Measurements from ENCODE around the gene WFDC5.
A peak's percentile ranks its signal among the peaks of the same experiment; 100 is the strongest.
"Not testable (repeated sequence)": the region's sequence is repeated elsewhere in the genome, so short reads cannot be mapped to it uniquely, and the experiment has no call there.

Gene WFDC5

GRCh38 chr20:45140836-45141235, 25.9 kb upstream of the WFDC5 start:
- Histone ChIP-seq H3K36me3 (ENCODE audit: low read length) (no peaks in the 10 kb centered on the region), H3K4me3 (ENCODE audit: insufficient read depth, low read length, poor library complexity, severe bottlenecking) (no peak overlapping the region), H3F3A (ENCODE audit: insufficient read depth) (no peaks in the 10 kb centered on the region), H3K9me2 (replicated peaks; ENCODE audit: insufficient read depth, low read length) (no peaks in the 10 kb centered on the region), H3K79me2 (ENCODE audit: insufficient read depth, low read length) (no peaks in the 10 kb centered on the region), H4K20me1 (ENCODE audit: low read depth, low read length) (no peaks in the 10 kb centered on the region), H3K27ac (ENCODE audit: low read depth, low read length) (no peak overlapping the region), H3K9me3 (ENCODE audit: insufficient read depth, low read length) (no peaks in the 10 kb centered on the region), H3K9ac (ENCODE audit: low read length) (no peak overlapping the region), H3K27me3 (ENCODE audit: low read length) (no peaks in the 10 kb centered on the region), H2AFZ (ENCODE audit: low read depth, low read length, severe bottlenecking) (no peak overlapping the region), H3K4me2 (ENCODE audit: low read depth, low read length, poor library complexity, severe bottlenecking) (no peak overlapping the region)
- no peak for TF ChIP-seq CTCF (IDR thresholded peaks at IDR 0.05; ENCODE audit: insufficient read depth, low read length, poor library complexity, severe bottlenecking)
- TF ChIP-seq EZH2phosphoT487 (conservative IDR thresholded peaks at IDR 0.05; ENCODE audit: low read length), result no peak

GRCh38 chr20:45139733-45140375, 24.9 kb upstream of the WFDC5 start:
- H4K20me1 ChIP-seq (ENCODE audit: low read depth, low read length); H3K27ac ChIP-seq (ENCODE audit: low read depth, low read length); H3K9me3 ChIP-seq (ENCODE audit: insufficient read depth, low read length); H3K79me2 ChIP-seq (ENCODE audit: insufficient read depth, low read length); H3F3A ChIP-seq (ENCODE audit: insufficient read depth); H3K9ac ChIP-seq (ENCODE audit: low read length); H3K4me3 ChIP-seq (ENCODE audit: insufficient read depth, low read length, poor library complexity, severe bottlenecking); H3K9me2 ChIP-seq (replicated peaks; ENCODE audit: insufficient read depth, low read length); H3K36me3 ChIP-seq (ENCODE audit: low read length); H3K4me2 ChIP-seq (ENCODE audit: low read depth, low read length, poor library complexity, severe bottlenecking); H3K27me3 ChIP-seq (ENCODE audit: low read length); H2AFZ ChIP-seq (ENCODE audit: low read depth, low read length, severe bottlenecking): not testable (repeated sequence)

GRCh38 chr20:45138561-45139300, 23.8 kb upstream of the WFDC5 start:
- Histone ChIP-seq H3K79me2 (ENCODE audit: insufficient read depth, low read length) (no peaks in the 10 kb centered on the region), H3K27me3 (ENCODE audit: low read length) (no peaks in the 10 kb centered on the region), H3K4me3 (ENCODE audit: insufficient read depth, low read length, poor library complexity, severe bottlenecking) (no peak overlapping the region), H4K20me1 (ENCODE audit: low read depth, low read length) (no peaks in the 10 kb centered on the region), H3K36me3 (ENCODE audit: low read length) (no peaks in the 10 kb centered on the region), H3K4me2 (ENCODE audit: low read depth, low read length, poor library complexity, severe bottlenecking) (peak overlapping the region; percentile 20), H3K9me2 (replicated peaks; ENCODE audit: insufficient read depth, low read length) (no peaks in the 10 kb centered on the region), H2AFZ (ENCODE audit: low read depth, low read length, severe bottlenecking) (peak overlapping the region; percentile 28), H3K9me3 (ENCODE audit: insufficient read depth, low read length) (no peaks in the 10 kb centered on the region), H3K27ac (ENCODE audit: low read depth, low read length) (no peak overlapping the region), H3K9ac (ENCODE audit: low read length) (no peak overlapping the region), H3F3A (ENCODE audit: insufficient read depth) (no peaks in the 10 kb centered on the region)
- peak; percentile 65 for TF ChIP-seq CTCF (IDR thresholded peaks at IDR 0.05; ENCODE audit: insufficient read depth, low read length, poor library complexity, severe bottlenecking)
- TF ChIP-seq EZH2phosphoT487 (conservative IDR thresholded peaks at IDR 0.05; ENCODE audit: low read length), result no peak

- TF ChIP-seq EZH2phosphoT487 (conservative IDR thresholded peaks at IDR 0.05; ENCODE audit: low read length) (no peak), CTCF (IDR thresholded peaks at IDR 0.05; ENCODE audit: insufficient read depth, low read length, poor library complexity, severe bottlenecking) (no peak)
- H3K79me2 ChIP-seq (ENCODE audit: insufficient read depth, low read length), result no peaks in the 10 kb centered on the region
These were observed 21.9 kb upstream of the WFDC5 start for GRCh38 chr20:45136911-45137310.

More at GRCh38 chr20:45136911-45137310, 21.9 kb upstream of the WFDC5 start:
- Histone ChIP-seq H3K27ac (ENCODE audit: low read depth, low read length) (no peak overlapping the region), H3K9ac (ENCODE audit: low read length) (no peak overlapping the region), H3K36me3 (ENCODE audit: low read length) (no peaks in the 10 kb centered on the region), H3K27me3 (ENCODE audit: low read length) (no peaks in the 10 kb centered on the region), H3K4me2 (ENCODE audit: low read depth, low read length, poor library complexity, severe bottlenecking) (no peak overlapping the region), H3K9me3 (ENCODE audit: insufficient read depth, low read length) (no peaks in the 10 kb centered on the region), H3F3A (ENCODE audit: insufficient read depth) (no peaks in the 10 kb centered on the region), H4K20me1 (ENCODE audit: low read depth, low read length) (no peaks in the 10 kb centered on the region), H3K4me3 (ENCODE audit: insufficient read depth, low read length, poor library complexity, severe bottlenecking) (no peak overlapping the region), H2AFZ (ENCODE audit: low read depth, low read length, severe bottlenecking) (no peak overlapping the region), H3K9me2 (replicated peaks; ENCODE audit: insufficient read depth, low read length) (no peaks in the 10 kb centered on the region)

All from SU-DHL-6 (cell line).